H1 (cell line): ENCODE measurements around the gene TBC1D10A.

Experiments
- CBX5 ChIP-seq: fragments of 300-800, 300-1000 bp; sonication (generic); IDR thresholded peaks from 2 replicates; pipeline ENCODE4 v1.7.1; 2016; ENCODE audit warnings: antibody characterized with exemption, low read length, low read depth
- CHD2 ChIP-seq: IDR thresholded peaks from 2 replicates; pipeline ENCODE4 v1.6.1; 2012; ENCODE audit warnings: low read length, improper control_type of control experiment
- EZH2 ChIP-seq: fragments of 200-600 bp; sonication (generic); IDR thresholded peaks from 2 replicates; pipeline ENCODE4 v1.7.1; 2012; ENCODE audit warnings: low read depth, mild to moderate bottlenecking, moderate library complexity, low read length, inconsistent platforms; ENCODE audit not compliant: severe bottlenecking
- JUN ChIP-seq: IDR thresholded peaks from 2 replicates; pipeline ENCODE4 v1.6.1; 2011; ENCODE audit warnings: low read depth, mild to moderate bottlenecking, improper control_type of control experiment, low read length
- MAFK ChIP-seq: IDR thresholded peaks from 2 replicates; pipeline ENCODE4 v1.6.1; 2012; ENCODE audit warnings: low read depth, mild to moderate bottlenecking, improper control_type of control experiment, low read length
- PHF8 ChIP-seq: fragments of 200-600 bp; sonication (generic); conservative IDR thresholded peaks from 2 replicates; pipeline ENCODE4 v1.7.1; 2012; ENCODE audit warnings: low read depth, mild to moderate bottlenecking, inconsistent platforms, low read length, moderate library complexity
- POLR2A ChIP-seq, 2 experiments: IDR thresholded peaks; 1 replicate in 1 of 2; 2 replicates in 1 of 2; pipeline ENCODE4 v1.6.1; 2011; ENCODE audit warnings: low read depth in 2 of 2, low read length in 2 of 2, mild to moderate bottlenecking in 2 of 2; ENCODE audit errors: control extremely low read depth in 1 of 2
- RAD21 ChIP-seq, 2 experiments: IDR thresholded peaks in 1 of 2; conservative IDR thresholded peaks in 1 of 2; 2 replicates each; pipeline ENCODE4 v1.6.1; 2011; ENCODE audit warnings: low read depth in 2 of 2, low read length in 2 of 2, improper control_type of control experiment in 1 of 2, inconsistent platforms in 1 of 2, mild to moderate bottlenecking in 1 of 2, moderate library complexity in 1 of 2
- RNF2 ChIP-seq: fragments of 200-900, 300-1000 bp; sonication (generic); IDR thresholded peaks from 2 replicates; pipeline ENCODE4 v1.7.1; 2016; ENCODE audit warnings: borderline replicate concordance, low read depth, mild to moderate bottlenecking, antibody characterized with exemption, low read length; ENCODE audit not compliant: poor library complexity, severe bottlenecking; ENCODE audit errors: missing control alignments
- YY1 ChIP-seq: IDR thresholded peaks from 2 replicates; pipeline ENCODE4 v1.6.1; 2011; ENCODE audit warnings: low read depth, mild to moderate bottlenecking, low read length
- TF ChIP-seq, protein P1 (sequence below), 3 experiments: IDR thresholded peaks; 1 replicate in 2 of 3; 2 replicates in 1 of 3; pipeline versions ENCODE4 v1.5.1 to v1.6.1; 2011; ENCODE audit warnings: low read length in 3 of 3, mild to moderate bottlenecking in 3 of 3, inconsistent platforms in 2 of 3, low read depth in 1 of 3, moderate library complexity in 1 of 3; ENCODE audit not compliant: insufficient read depth in 1 of 3; ENCODE audit errors: control extremely low read depth in 1 of 3

DNA sequence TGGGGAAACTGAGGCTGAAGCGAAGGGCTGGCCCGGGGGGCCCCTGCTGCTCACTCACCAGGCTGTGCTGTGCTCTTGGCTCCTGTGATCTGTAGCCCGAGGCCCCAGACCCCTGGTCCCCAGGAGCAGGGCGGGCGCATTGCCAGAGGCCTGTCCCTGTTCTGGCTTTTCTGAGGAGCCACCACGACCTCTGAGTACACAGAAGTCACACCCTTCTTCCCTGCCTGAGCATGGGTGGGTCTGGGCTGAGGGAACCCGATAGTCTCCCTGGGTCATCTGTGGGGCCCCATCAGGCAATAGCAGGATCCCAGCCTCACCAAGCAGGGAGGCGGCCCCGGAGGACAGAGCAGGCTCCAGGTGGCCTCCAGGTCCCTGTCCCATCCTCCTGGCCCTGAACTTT, 42.6 kb downstream of the TBC1D10A start:
- TF ChIP-seq JUN (no peak), POLR2A (IDR thresholded peaks at IDR 0.05; ENCODE audit: control extremely low read depth in 1 of 2, low read depth in 2 of 2, low read length in 2 of 2) (no peak), YY1 (no peak), CHD2 (no peak), PHF8 (no peak), RAD21 (IDR thresholded peaks at IDR 0.05 in 1 of 2, conservative IDR thresholded peaks at IDR 0.05 in 1 of 2; ENCODE audit: low read depth in 2 of 2, low read length in 2 of 2) (no peak), MAFK (no peak), EZH2 (no peak), CBX5 (no peak), RNF2 (no peak)
- TF ChIP-seq, protein P1, sequence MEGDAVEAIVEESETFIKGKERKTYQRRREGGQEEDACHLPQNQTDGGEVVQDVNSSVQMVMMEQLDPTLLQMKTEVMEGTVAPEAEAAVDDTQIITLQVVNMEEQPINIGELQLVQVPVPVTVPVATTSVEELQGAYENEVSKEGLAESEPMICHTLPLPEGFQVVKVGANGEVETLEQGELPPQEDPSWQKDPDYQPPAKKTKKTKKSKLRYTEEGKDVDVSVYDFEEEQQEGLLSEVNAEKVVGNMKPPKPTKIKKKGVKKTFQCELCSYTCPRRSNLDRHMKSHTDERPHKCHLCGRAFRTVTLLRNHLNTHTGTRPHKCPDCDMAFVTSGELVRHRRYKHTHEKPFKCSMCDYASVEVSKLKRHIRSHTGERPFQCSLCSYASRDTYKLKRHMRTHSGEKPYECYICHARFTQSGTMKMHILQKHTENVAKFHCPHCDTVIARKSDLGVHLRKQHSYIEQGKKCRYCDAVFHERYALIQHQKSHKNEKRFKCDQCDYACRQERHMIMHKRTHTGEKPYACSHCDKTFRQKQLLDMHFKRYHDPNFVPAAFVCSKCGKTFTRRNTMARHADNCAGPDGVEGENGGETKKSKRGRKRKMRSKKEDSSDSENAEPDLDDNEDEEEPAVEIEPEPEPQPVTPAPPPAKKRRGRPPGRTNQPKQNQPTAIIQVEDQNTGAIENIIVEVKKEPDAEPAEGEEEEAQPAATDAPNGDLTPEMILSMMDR (IDR thresholded peaks at IDR 0.05; ENCODE audit: control extremely low read depth in 1 of 3, insufficient read depth in 1 of 3, low read depth in 1 of 3, low read length in 3 of 3): no peak
